Daoy (cell line): ENCODE results near the gene MALSU1. TPM values are rescaled to one million over a fixed set of nuclear protein-coding genes. Genes with fewer than 3 reads are reported as not detected.
A peak's percentile ranks its signal among the peaks of the same experiment; 100 is the strongest.

Source experiments
- DNase-seq: peaks from one replicate; pipeline ENCODE4 v3.0.0-alpha.2; 2015; ENCODE audit warnings: low read depth
- total RNA-seq: library from RNA; depleted of rRNA; stranded (reverse); fragments of >200 nt; shearing (Covaris generic); gene quantifications from 2 replicates; pipeline ENCODE4 v1.2.3, GENCODE V29; 2014

The MALSU1 gene
- total RNA-seq, 1 experiment from 2014 or later: 146 TPM

DNA sequence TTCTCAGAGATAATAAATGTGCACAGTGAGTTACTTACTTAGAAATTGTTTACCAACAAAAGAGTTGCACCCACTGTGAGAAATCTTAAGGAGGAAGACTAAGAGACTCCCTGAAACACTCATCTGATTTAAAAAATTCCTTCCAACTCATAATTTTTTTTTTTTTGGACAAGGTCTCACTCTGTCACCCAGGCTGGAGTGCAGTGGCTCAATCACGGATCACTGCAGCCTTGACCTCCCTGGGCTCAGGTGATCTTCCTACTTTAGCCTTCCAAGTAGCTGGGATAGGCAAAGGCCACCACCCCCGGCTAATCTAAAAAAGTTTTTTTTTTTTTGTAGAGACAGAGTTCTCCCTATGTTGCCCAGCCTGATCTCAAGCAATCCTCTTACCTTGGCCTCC lies 36.0 kb downstream of the MALSU1 start:
- no peak for DNase-seq

GRCh38 chr7:23335621-23336020 lies 36.5 kb downstream of the MALSU1 start:
- peak; percentile 46 for DNase-seq

- DNase-seq: no peak
These were observed 36.9 kb downstream of the MALSU1 start for GRCh38 chr7:23336086-23336485.

GRCh38 chr7:23336799-23337283 lies 37.7 kb downstream of the MALSU1 start:
- no peak for DNase-seq

DNA sequence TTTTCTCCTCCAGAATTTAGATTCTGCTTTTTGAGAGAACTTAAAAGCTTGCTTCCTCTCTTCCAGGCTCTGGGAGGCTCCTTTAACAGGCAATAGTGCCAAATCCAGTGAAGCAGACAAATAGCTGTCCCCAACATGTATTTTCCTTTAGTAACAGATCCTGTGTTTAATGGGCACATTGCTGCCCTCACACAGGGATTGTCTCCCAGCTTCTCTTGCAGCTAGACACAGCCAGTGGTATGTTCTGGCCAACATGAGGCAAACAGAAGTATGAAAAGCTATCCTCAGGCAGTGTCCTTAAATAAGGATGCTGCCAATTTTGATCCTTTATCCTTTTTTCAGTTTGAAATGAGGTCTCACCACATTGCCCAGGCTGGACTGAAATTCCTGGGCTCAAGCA lies 38.2 kb downstream of the MALSU1 start:
- no peak for DNase-seq

GRCh38 chr7:23338439-23338838 lies 39.3 kb downstream of the MALSU1 start:
- no peak for DNase-seq

DNA sequence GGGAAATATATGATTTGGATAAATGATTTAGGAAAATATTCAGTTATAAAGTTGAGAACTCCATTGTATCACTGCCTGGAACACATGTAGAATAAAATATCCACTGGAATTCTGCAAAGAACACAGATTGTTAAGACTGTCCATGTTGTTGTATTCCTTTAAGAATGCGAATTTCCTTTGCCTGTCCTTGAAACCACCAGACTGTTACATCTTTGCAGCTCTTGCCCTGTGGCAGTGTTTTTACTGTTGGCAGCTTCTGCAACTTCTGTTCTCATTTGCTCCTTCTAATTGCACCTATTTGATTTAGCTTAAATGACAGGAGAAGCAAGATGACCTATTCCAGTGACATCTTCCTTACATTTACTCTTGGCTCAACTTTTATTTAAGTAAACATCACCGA lies 39.7 kb downstream of the MALSU1 start:
- no peak for DNase-seq

GRCh38 chr7:23341846-23342598 lies 42.9 kb downstream of the MALSU1 start:
- DNase-seq: no peak

GRCh38 chr7:23343102-23343501 lies 44.0 kb downstream of the MALSU1 start:
- DNase-seq: no peak

- DNase-seq: peak; percentile 48
These were observed 44.8 kb downstream of the MALSU1 start for GRCh38 chr7:23343806-23344475.

DNA sequence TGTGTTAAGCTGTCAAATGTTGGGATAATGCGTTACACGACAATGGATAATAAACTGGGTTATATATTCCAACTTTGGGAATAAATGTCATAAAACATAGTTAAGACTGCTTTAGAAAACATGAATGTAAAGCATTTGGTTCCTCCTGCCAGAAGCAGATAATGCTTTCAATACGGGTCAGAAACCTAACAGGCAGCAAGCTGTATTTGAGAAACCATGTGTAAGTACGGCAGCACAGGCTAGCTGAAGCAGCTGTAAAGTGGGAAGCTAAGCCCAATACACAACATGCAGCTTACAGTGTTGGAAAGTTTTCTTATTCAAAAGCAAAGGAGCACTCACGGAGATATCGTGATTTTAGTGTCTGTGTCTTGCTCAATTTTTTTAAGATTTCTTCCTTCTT lies 46.5 kb downstream of the MALSU1 start:
- DNase-seq: no peak

GRCh38 chr7:23346316-23346715 lies 47.2 kb downstream of the MALSU1 start:
- no peak for DNase-seq

DNA sequence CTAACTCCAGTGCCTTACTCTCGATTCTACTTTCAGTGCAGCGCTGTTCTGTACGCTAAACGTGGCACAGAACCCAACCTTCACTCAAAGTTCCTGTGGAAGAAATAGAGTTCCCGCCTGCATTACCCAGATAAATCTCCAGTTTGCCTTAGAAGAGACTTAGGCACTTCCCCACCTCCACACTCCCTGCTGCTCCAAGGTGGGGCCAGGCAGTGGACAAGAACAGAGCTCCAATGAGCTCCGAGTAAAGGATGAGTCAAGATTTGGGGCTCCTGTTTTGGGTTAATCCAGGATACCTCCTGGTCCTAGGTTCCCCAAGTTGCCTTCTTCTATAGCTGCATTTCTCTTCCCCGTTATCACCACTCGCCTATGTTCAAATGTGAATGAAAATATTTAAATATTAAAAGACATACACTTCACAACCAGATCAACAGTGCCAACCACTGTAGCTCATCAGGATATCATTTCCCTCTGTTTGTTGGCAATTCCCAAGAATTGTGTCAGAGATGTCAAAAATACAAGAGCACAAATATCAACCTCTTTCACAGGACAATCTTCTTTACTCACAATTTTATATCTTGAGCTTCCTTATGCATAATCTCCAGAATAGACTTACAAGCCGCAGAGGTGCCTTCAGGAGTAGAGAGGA lies 48.0 kb downstream of the MALSU1 start:
- peak; percentile 84 for DNase-seq

DNA sequence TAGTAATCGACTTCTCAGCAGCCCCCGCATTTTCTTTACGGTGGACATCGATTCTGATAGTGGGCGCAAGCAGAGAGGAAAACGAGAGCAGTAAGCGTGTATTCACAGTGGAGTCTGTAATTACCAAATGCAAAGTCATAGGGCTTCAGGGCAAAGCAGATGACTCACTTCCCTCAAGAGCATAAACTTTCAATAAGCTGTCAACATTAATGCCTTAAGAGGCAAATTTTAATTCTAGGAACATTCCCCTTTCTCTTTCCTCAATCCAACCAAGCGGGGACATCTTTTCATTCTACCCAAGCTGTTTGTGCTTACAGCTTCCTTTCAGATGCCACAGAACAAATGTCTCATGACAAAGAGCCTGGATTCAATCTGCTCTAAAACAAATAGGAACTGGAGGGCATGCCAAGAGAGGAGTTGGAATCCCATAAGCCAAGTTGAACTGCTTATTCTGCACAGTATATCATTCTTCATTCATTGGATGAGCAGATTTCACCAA lies 48.6 kb downstream of the MALSU1 start:
- DNase-seq: peak; percentile 93

GRCh38 chr7:23349484-23350157 lies 50.5 kb downstream of the MALSU1 start:
- peak; percentile 91 for DNase-seq

DNA sequence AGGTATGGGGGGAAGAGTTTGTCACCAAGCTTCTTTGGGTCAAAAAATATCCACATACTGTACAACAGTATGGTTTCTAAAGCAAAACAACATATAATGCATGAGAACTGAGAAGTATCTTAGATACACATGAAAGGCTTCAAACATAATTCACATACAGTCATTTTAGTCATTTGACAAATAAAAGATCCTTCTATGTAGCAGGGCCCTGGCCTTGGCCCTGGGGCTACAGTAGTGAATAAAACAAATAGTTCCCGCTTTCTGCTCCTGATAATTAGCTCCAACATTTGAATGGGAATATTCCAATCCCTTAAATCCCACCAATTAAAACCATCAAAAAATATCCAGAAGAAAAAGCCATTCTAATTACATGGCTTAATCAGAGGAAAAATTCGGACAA lies 51.3 kb downstream of the MALSU1 start:
- no peak for DNase-seq

GRCh38 chr7:23353172-23353571 lies 54.0 kb downstream of the MALSU1 start:
- DNase-seq: peak; percentile 71

- DNase-seq: no peak
These were observed 57.0 kb downstream of the MALSU1 start for GRCh38 chr7:23356168-23356567.

GRCh38 chr7:23356726-23357125 lies 57.6 kb downstream of the MALSU1 start:
- peak; percentile 56 for DNase-seq

GRCh38 chr7:23357190-23358093 lies 58.3 kb downstream of the MALSU1 start:
- DNase-seq: peak; percentile 85

DNA sequence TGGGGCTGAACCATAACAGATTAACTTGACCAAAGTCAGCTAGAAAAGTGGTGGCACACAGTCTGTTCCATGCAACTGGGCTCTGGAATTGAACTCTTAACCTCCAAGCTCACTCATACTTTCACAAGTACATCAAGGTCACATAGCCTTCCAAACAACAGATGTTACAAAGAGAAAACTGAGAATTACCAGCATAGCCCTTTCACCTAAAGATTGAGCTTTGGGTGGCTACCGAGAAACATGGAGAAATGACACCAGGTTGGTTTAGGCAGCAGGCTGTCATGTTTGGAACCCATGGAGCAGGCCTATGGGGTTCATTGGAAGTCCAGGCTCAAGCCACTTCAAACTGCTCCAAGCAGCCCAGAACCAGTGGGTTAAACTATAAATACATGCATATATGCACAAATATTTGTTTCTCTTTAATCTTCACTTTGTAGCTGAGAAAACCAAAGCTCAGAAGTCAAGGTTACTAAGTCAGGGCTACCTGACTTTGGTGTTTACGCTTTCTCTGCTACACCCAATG lies 59.1 kb downstream of the MALSU1 start:
- DNase-seq: no peak
